Measurements from ENCODE around the gene TNN. TPM values are rescaled to one million over a fixed set of nuclear protein-coding genes. Genes with fewer than 3 reads are reported as not detected.
A peak's percentile ranks its signal among the peaks of the same experiment; 100 is the strongest.
"Not testable (repeated sequence)": the region's sequence is repeated elsewhere in the genome, so short reads cannot be mapped to it uniquely, and the experiment has no call there.

The TNN gene, protein sequence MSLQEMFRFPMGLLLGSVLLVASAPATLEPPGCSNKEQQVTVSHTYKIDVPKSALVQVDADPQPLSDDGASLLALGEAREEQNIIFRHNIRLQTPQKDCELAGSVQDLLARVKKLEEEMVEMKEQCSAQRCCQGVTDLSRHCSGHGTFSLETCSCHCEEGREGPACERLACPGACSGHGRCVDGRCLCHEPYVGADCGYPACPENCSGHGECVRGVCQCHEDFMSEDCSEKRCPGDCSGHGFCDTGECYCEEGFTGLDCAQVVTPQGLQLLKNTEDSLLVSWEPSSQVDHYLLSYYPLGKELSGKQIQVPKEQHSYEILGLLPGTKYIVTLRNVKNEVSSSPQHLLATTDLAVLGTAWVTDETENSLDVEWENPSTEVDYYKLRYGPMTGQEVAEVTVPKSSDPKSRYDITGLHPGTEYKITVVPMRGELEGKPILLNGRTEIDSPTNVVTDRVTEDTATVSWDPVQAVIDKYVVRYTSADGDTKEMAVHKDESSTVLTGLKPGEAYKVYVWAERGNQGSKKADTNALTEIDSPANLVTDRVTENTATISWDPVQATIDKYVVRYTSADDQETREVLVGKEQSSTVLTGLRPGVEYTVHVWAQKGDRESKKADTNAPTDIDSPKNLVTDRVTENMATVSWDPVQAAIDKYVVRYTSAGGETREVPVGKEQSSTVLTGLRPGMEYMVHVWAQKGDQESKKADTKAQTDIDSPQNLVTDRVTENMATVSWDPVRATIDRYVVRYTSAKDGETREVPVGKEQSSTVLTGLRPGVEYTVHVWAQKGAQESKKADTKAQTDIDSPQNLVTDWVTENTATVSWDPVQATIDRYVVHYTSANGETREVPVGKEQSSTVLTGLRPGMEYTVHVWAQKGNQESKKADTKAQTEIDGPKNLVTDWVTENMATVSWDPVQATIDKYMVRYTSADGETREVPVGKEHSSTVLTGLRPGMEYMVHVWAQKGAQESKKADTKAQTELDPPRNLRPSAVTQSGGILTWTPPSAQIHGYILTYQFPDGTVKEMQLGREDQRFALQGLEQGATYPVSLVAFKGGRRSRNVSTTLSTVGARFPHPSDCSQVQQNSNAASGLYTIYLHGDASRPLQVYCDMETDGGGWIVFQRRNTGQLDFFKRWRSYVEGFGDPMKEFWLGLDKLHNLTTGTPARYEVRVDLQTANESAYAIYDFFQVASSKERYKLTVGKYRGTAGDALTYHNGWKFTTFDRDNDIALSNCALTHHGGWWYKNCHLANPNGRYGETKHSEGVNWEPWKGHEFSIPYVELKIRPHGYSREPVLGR (N-terminal part only)
- total RNA-seq = not detected

DNA sequence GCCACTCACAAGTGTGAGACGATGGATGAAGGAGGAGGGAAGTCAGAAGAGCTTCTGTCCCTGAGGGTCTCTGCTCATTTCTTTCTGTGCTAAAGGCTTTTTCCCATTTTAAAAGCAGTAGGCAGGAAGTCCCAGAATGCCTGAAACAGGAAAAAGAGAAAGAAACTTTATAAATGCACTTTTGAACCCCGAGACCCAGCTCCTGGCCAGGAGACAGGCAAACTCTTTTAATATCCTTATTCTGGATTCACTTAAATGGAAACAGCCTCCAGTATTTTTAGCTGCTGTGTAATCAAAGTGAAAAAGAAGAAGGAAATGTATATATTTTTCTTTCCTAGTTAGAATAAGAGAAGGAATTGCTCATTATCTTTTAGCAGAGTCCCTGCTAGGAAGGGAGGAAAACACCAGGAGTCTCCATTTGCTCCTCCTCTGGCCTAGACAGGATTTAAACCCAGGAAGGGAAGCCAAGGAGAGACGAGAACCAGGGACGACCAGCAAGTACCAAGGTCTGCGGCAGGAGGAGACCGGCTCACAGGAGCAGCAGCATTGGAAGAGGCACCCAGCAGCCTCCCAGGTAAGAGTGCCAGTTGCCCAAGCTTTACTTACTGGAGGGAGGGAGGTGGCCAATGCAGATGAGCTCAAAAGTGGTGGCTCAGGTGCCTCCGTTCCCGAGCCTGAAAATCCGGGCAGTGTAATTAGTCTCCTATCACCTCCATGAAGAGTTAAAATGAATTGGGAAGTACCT is at the start of gene TNN:
TNN (plus strand) TSS at position 472 of the 745 bp plus-strand sequence. CDS start 9,586 bp downstream, outside the sequence.
- no peak for ATAC-seq

DNA sequence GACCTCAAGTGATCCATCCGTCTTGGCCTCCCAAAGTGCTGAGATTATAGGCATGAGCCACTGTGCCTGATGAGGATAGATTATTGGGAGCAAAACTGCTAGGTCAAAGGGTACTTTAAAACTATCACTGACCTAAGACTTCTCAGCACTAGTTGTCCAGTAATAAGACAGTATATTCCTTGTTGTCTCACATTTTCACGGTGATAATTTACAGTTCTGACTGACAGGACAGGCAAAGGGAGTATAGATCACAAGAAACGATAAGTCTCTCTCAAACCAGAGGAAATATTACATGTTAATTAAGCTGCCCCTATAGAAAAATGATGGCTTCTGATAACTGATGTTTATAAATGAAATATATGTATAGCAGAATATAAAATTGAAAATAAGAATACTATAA is 48.1 kb upstream of the TNN start:
- no peak for ATAC-seq

DNA sequence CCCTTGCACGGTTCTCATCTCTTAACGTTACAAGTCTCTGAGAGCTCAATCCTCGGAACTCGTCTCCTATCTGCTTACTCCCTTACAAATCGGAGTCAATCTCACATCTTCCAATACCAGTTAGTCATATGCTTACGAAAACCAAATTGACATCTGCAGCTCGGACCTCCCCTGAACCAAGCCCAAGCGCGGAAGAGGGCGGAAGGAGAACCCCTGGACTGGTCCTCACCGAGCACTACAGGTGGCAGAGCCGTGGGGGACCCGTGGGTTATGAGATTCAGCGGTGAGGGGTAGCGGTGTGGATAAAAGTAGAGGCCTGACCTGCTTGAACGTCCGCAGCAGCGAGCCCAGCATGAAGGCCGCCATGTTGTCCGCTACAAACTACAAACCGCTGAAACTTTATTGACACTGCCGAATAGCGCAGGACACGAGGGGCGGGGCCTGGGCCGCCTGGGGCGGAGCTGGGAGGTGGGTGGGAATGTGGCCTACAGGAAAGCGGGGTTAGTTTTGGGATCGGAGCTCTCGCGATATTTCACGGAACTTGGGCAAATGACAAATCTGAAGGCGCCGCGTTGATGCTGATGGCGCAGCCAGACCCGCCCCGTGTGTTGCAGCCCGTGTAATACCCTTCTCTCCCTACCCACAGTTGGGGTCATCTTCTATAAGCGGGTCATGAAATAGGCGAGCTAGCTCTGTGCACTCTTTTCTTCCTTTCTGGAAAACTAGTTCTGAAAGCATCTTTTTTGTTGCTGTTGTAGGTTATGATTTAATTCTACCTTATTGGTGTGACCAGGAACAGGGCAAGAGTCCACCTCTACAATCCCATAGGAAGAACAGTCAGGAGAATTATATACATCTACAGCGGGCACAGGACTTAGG is 44.4 kb upstream of the TNN start, which contains the start of gene MRPS14:
MRPS14 (minus strand) TSS at position 383 of the 879 bp plus-strand sequence; CDS start at position 366, 17 bp downstream.
- peak; percentile 99 for ATAC-seq

DNA sequence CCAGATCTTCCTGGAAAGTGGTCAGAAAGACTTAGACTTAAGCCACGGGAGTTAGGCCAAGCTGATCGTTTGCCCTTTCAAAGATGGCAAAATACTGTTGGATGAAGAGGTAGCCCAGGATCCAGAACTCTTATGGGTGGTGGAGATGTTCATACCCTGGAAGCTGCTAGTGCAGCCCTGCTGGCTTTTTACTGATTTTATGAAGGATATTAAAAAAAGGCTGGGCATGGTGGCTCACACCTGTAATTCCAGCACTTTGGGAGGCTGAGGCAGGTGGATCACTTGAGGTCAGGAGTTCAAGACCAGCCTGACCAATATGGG is 43.8 kb upstream of the TNN start:
- ATAC-seq = not testable (repeated sequence)

DNA sequence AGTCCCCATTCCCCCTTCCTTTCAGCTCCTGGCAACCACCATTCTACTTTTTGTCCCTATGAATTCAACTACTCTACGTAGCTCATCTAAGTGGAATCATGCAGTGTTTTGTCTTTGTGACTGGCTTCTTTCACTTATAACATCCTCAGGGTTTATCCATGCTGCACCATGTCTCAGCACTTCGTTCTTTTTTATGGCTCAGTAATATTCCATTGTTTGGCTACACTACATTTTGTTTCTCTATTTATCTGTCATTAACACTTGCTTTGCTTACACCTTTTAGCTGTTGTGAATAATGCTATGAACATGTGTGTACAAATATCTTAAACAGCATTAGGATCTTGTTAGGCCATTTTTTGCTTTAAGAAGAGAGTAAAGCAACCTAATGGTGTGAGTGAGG is 42.9 kb upstream of the TNN start:
- ATAC-seq = no peak

DNA sequence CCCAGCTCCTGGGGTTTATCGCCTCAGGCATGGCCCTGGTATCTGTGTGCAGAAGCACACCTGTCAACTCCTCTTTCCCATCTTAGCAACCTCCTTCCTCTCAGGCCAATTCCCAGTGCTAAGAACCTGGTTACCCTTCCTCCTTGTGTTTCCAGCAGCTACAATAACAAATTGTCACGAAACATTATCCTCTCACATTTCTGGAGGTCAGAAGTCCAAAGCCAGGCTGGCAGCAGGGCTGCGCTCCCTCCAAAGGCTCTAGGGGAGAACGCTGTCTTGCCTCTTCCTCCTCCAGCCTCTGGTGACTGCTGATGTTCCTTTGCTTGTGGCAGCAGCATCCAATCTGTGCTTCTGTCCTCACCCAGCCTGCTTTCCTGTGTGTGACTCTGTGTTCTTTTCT is 33.7 kb upstream of the TNN start:
- no peak for ATAC-seq

DNA sequence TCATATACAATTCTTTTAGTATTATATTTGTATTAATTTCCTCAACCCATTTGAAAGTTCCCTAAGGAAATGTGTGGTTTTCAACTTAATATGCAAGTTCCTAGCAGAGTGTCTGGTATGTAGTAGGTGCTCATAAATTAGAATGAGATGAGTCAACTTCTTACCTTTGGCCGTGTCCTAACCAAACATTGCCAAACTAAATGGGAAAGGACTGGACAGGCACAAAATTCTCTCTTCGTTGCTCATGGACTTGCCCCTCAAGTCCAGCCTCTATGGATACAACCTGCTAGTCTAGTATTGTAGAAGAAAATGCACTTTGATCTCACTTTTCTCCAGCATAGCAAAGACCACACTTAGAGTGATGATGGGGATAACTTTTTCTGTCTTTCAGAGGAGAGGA is 32.9 kb upstream of the TNN start:
- no peak for ATAC-seq

DNA sequence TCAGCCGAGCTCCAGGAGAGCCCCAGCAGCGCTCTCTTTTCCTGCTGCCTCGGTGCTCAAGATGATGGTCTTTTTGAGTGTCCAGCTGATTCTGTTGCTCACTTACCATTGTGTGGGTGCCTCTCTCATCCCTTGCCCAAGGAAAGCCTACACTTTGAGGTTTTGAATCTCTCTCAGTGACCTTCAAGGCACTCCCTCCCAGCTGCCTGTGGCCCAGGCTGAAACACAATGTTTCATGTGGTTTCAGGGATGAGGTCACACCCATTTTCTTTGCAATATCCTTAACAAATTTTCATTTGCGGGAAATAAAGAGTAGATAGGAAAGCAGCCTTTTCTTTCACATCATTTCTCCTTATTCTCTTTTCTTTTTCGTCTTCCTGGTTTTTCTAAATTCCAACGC is 31.8 kb upstream of the TNN start:
- ATAC-seq = no peak

DNA sequence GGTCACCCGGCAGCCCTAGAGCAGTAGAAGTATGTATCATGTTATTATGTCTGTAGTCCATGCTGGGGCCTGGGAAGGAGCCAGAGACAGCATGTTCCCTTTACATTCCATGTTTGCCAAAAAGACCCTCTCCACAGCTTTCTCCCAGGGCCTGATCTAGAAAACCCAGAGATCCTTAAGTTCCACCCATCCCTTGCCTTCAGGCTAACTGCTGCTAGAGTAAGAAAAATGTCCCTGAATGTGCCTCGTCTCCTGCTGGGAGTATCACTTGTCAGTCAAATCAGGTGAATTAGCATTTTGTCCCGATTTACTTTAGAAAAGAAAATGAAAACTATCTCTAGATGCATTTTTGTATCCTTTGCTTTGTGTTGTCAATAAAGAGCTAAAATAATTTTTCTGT is 31.2 kb upstream of the TNN start:
- ATAC-seq = no peak

DNA sequence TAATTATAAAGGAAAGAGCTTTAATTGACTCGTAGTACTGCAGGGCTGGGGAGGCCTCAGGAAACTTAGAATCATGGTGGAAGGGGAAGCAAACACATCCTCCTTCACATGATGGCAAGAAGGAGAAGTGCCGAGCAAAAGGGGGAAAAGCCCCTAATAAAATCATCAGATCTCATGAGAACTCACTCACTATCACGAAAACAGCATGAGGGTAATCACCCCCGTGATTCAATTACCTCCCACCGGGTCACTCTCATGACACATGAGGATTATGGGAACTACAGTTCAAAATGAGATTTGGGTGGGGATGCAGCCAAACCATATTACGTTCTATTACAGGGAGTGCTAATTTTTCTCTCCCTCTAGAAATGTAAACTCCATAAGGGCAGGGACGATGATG is 30.2 kb upstream of the TNN start:
- no peak for ATAC-seq

DNA sequence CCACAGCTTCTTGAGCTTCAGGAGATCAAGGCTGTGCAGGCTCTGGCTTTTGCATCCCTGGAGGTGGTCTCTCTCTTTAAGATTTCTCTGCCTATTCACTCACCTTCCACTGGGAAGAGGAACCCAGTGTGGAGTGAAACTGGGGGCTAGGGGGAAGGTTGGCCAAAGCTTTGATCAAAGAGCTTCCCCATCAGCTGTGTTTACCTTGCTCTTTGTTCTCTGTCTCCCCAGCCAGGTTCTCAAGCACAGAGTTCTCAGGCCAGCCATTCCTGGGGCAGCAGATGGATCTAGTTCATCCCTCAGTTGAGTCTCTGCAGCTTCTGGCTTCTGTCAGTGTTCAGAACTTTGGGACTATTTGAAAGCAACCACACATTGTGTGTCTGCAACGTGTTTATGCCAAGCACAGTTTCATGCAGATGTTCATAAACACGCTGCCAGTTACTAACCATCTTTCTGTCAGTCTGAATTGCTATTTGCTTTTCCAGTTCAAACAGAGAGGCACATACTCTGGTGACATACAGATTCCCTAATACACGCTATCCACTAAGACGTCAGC is 27.2 kb upstream of the TNN start:
- ATAC-seq = no peak

DNA sequence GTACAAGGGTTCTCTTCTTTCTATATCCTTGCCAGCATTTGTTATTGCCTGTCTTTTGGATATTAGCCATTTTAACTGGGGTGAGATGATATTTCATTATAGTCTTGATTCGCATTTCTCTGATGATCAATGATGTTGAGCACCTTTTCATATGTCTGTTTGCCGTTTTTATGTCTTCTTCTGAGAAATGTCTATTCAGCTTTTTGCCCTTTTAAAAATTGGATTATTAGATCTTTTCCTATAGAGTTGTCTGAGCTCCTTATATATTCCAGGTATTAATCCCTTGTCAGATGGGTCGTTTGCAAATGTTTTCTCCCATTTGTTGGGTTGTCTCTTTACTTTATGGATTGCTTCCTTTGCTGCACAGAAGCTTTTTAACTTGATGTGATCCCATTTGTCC is 25.0 kb upstream of the TNN start:
- no peak for ATAC-seq

DNA sequence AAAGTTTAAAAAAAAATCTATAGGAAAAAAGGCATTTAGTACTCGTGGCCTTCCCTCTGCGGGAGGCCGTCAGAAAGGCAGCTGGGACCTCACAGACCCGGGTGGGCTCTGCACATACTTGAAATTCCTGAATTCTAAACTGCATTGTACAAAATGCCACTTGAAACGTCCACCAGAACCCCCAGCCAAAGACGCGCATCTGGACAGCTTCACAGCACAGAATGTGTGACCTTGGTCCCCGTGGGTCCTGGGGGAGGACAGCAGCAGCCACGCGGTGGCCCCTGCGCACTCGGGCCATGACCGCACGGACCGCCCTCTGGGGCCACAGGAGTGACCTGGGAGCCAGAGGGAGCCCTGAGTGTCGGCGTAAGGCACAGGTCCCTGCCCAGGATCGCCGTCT is 23.8 kb upstream of the TNN start:
- no peak for ATAC-seq

DNA sequence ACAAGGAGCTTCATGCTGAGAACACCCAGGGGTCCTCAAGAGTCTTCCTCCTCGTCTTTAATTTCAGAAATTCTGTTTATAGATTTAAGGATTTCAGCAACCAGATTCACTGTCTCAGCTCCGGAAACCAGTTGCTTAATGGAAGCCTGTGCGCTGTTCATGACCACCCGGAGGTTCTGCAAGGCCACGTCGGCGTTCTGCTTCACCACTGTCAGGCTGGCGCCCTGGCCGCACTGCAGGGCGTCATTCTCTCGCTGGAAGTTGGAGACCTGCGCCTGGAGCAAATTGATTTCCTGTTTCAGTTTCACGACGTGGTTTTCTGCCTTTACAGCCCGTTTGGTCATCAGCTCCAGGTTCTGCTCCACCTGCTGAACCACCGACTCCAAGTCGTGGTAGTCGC is 23.0 kb upstream of the TNN start:
- ATAC-seq = not testable (repeated sequence)

DNA sequence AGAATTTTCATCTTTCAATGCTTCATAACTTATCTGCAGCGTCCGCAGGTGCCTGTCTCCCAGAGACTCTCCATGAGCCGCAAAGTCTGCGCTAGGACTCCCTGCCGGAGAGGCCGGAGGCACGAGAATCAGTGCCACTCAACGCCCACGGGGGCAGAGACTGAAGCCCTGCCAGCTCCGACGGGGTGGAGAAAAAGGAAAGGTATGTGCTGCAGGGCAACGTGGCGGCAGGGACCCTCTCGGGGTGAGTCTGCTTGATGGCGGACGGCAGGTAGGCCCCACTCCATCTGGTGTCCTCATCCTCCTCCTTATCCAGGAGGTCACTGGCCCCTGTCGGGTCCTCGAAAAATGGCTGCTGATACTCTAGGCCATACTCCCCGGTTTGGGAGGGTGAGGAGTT is 22.5 kb upstream of the TNN start:
- no peak for ATAC-seq

DNA sequence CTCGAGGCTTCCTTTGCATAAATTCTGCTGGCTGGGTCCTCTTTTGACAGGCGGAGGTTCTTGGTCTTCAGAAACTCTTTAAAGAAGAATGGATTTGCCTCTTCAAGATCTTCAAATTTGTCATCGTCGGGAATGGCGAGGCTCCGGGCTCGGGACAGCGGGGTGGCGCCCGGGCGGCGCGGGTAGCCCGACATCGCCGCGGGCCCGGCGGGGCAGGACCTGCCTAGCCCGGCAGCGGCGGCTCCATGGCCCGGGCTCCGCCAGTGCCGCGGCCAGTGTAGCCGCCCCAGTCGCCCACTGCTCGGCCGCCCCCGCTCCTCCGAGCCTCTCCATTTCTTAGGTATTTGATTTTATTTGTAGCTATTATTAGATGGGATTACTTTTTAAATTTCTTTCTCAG is 22.1 kb upstream of the TNN start:
- no peak for ATAC-seq

DNA sequence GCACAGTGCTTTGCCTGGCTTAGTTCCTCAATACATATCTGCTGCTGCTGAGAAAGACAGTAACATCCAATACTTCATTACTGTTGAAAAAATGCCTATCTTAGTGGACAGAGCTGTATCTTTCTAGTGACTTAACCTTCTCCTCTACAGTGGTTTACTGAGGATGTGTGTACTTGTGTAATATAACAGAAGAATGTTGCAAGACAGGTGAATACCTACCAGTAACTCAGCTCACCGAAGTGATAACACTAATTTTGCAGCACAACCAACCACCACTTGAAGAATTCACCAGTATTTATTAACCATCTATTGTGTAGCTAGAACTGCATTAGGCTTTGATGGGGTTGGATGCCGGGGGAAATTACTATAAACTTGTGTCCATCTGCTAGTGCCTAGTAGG is 16.6 kb upstream of the TNN start:
- no peak for ATAC-seq

DNA sequence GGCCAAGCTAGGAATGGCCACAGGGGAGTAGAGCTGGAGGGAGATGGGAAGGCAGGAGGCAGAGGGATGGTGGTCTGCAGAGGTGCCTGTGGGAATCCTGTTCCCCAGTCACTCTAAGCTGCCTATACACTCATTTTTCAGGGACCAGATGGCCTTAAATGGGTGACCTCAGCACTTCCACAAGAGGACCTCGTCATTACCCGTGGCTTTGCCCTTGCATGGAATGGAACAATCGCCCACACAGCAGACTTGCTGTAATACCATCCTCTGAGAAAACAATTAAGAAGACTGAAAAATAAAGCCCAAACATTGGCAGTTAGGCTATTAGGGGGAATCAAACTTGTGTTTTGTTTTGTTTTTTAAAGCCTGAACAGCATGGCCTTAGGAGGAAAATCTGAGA is 12.9 kb upstream of the TNN start:
- no peak for ATAC-seq

DNA sequence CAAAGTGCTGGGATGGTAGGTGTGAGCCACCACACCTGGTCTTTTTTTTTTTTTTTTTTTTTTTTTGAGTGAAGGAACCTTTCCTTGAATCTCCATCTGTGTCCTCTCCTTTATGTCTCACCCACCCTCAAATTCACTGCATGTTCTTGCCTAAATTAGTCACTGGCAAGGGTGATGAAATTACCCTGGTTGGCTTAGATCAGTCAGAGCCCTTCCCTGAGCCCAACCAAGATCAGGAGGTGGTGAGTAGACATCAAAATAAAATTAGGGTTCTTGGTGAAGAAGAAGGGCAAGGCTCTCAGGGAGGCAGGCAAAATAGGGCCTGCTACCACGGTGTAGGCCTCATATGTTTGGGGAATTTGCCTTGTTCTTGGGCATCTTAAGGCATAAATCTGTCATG is 5.3 kb upstream of the TNN start:
- ATAC-seq = no peak

DNA sequence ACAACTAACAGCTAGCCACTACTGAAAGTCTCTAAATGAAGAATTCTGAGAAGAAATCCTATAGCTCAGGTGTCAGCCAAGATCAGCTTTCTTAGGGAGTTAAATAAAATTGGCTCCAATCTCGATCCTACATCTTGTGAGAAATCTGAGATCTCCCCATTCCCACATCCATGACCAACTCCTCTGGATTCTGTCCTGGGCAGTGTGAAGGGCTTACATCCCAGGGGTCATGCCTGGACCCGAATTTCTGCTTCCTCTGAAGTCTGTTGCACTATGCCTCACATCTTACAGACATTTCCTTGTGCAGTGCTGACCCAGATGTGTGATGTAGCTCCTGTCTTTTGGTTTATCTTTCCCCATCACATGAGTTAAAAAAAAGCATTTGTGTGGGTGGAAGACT is 4.8 kb upstream of the TNN start:
- no peak for ATAC-seq

DNA sequence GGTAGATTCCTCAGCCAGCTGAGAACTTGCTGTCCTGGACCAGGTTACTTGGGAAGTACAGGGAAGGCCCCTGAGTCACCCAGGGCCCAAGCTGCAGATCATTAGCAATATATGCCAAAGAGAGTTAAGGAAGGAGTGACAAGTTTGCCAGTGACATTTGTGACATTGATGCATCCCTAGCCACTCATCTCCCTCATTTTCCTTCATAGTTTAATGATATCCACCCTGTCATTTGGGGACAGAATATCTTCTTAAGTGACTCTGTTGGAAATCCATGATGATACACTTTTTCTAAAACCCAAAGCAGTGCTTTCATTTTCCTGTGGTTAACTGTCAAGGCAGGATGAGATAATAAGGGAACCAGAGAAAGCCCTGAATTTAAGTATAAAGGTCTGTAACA is 3.2 kb downstream of the TNN start:
- ATAC-seq = no peak

All from esophagus mucosa (tissue), 1 donor.